Posterior vena cava (tissue), 2 donors: ENCODE data around the gene CDH23. TPM values are rescaled to one million over a fixed set of nuclear protein-coding genes. Genes with fewer than 3 reads are reported as not detected.

Source experiments
- DNase-seq: peaks from one replicate; pipeline ENCODE4 v3.0.0-alpha.2; 2020; ENCODE audit warnings: low spot score
- intact Hi-C, 2 donors: fragments of 100-400 bp; cut with DNase I; formaldehyde crosslinking; loops; one replicate each; pipeline versions ENCODE4 v1.14.1 to v1.14.2; 2022 to 2023
- total RNA-seq, 2 donors: library from RNA; stranded (reverse); fragmentation: NEBNext Ultra II Directional; extraction: Animal tissue kit (Norgen Biotek cat#: 25700); gene quantifications; one replicate each; pipeline ENCODE4 v1.2.1, GENCODE V29; 2021
- donor health status: DM: yes; HTN: yes; CAD: no.
- donor health status: DM: yes; HTN: yes; CAD: no.

Gene CDH23
- total RNA-seq, 2 donors from 2014 or later, result 24.5 to 43.0 TPM

- no peak for DNase-seq
- intact Hi-C loops, result no loop called here
Measured at GRCh38 chr10:71737001-71737833, 340.5 kb downstream of the CDH23 start.

- intact Hi-C loops, result no loop called here
- no peak for DNase-seq
Measured at GRCh38 chr10:71737834-71738197, 341.1 kb downstream of the CDH23 start.

- intact Hi-C loops, result no loop called here
- no peak for DNase-seq
Measured at GRCh38 chr10:71739358-71739900, 342.7 kb downstream of the CDH23 start.

- peak; percentile 87 for DNase-seq
- intact Hi-C loops, result no loop called here
Measured at GRCh38 chr10:71740069-71740653, 343.4 kb downstream of the CDH23 start.

GRCh38 chr10:71741029-71741428 lies 344.3 kb downstream of the CDH23 start:
- intact Hi-C loops, result no loop called here
- no peak for DNase-seq

GRCh38 chr10:71741671-71742070 lies 345.0 kb downstream of the CDH23 start:
- DNase-seq, result no peak
- intact Hi-C loops, result no loop called here

- no peak for DNase-seq
- intact Hi-C loops, result no loop called here
Measured at GRCh38 chr10:71742301-71743088, 345.8 kb downstream of the CDH23 start.

- DNase-seq, result no peak
- intact Hi-C loops, result no loop called here
Measured at GRCh38 chr10:71743089-71743838, 346.5 kb downstream of the CDH23 start.

GRCh38 chr10:71743866-71744265 lies 347.1 kb downstream of the CDH23 start:
- no peak for DNase-seq
- intact Hi-C loops, result no loop called here

GRCh38 chr10:71744897-71745663 lies 348.4 kb downstream of the CDH23 start:
- intact Hi-C loops, result no loop called here
- DNase-seq, result no peak

- intact Hi-C loops, result no loop called here
- no peak for DNase-seq
Measured at GRCh38 chr10:71745664-71746250, 349.0 kb downstream of the CDH23 start.

- no peak for DNase-seq
- intact Hi-C loops, result no loop called here
Measured at GRCh38 chr10:71746344-71747037, 349.8 kb downstream of the CDH23 start.

- intact Hi-C loops, result no loop called here
- no peak for DNase-seq
Measured at GRCh38 chr10:71747039-71747531, 350.4 kb downstream of the CDH23 start.

GRCh38 chr10:71747551-71748523 lies 351.1 kb downstream of the CDH23 start:
- intact Hi-C loops, result no loop called here
- peak; percentile 82 for DNase-seq

GRCh38 chr10:71748671-71749191 lies 352.0 kb downstream of the CDH23 start:
- intact Hi-C loops, result no loop called here
- peak; percentile 93 for DNase-seq

- DNase-seq, result no peak
- intact Hi-C loops, result no loop called here
Measured at GRCh38 chr10:71749396-71749795, 352.7 kb downstream of the CDH23 start.
